Suppressor macrophage treated with lipopolysaccharide for 1 hour (primary cell): Measurements from ENCODE around the gene NTRK2.
"Not testable (repeated sequence)": the region's sequence is repeated elsewhere in the genome, so short reads cannot be mapped to it uniquely, and the experiment has no call there.

Source experiments
- DNase-seq, 3 donors: peaks; one replicate each; pipeline ENCODE4 v3.0.0-alpha.2; 2020 to 2022

NTRK2 gene

DNA sequence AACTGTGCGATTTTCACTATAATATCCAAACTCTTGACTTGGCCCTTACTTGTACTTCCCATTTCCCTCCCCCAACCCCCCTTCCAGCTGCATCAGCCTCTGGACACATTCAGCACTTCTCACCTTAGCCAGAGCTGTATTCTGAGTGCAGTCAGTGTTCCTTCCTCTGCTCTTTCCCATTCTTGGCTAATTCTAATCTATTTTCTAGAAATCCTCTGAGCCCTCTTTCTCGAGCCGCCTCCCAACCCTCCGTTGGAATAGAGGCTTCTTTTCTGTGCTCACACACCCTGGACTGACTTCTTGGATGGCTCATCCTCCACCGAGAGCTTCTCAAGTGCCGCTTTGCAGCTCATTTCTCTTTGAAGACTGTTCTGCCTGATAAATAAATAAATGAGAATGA, 188.8 kb downstream of the NTRK2 start:
- DNase-seq: no peak

DNA sequence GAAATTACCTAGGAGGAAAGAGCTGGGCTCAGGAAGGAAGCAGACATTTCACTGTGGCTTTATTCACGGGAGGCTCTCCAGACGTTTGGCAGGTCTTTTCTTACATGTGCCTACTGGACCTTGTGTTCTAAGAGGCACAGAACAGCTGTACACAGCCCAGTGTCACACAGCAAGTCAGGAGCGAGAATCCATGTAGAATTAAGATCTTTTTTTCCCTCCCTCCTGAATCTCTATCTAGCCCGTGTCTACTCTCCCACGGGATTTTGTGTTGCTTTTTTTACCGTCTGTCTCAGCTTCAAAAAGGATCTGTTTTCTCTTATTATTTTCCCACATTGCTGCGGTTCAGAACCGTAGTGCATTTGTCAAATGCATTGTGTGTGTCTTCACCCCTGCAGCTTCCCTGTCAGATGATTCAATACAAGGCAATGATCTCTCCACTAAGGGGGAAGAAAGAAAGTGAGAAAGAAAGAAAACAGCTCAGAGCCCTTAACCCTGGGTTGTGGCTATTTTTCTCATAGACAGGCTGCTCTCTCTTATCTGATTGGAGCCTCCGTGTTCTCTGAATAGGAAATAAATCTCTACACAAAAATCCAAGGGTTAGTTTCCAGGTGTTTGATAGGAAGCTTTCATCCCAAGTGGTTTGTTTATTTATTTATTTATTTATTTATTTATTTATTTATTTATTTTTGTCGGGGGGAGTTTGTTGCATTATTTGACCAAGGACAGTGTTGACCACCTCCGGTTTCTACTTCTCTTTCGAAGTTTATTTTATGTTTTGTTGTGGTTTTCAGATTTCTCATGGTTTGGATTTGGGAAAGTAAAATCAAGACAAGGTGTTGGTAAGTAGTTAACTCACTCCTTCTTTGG, 191.0 kb downstream of the NTRK2 start:
- DNase-seq: no peak

DNA sequence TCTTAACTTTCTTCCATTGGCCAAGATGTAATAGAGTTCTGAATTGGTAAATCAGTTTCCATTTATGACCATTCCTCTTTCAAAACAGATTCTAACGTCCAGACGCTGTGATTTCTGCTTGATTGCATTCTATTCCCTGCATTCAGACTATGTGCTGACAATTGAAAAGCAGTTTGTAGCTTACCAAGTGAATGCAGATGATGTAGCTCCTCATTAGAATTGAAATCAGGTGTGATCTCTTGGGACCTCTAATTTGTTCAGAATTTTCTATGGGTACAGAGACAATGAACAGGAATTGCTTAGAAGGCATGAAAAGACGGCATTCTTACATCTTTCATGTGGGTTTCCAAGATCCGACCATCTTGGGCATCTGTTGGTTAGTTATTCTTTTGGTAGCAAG, 191.9 kb downstream of the NTRK2 start:
- no peak for DNase-seq

DNA sequence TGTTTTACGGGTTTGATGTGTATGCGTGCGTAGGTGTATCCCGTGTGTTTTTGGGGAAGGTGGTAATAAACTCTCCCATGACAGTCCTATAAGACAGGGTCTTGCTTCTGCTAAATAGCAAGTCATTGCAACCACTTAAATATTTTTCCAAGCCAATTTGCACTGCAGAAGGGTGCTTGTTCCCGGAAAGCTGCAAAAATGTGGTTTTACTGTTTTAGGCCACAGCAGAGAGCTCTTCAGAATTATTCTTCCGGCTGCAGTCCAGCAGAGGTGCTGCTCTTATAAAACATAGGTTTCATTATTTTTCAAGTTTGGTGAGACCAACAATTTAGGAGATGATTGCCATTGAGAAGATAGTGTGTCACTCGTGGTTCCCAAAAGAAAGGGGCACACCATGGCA, 192.8 kb downstream of the NTRK2 start:
- DNase-seq: no peak

DNA sequence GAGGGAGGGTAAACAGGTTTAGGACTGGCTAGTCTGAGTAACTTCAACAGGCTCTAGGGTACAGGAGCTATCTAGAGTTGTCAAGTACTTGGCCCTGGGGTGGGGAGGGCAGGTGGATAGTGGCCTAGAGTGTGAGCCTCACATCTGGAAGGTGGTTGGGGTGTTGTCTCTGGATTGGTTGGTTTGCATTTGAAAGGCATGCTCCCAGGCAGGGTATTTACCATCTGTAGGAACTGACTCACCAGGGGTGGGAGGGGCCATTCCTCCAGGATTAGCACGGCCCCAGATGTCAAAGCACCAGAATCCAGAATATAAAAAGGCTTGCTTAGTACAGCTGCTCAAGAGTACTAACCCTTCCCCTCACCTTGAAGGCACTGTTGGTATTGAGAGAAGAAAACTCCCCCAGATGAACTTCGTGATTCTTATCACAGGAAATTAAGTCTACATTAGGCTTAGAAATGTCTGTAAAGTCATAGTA, 193.3 kb downstream of the NTRK2 start:
- DNase-seq: no peak

DNA sequence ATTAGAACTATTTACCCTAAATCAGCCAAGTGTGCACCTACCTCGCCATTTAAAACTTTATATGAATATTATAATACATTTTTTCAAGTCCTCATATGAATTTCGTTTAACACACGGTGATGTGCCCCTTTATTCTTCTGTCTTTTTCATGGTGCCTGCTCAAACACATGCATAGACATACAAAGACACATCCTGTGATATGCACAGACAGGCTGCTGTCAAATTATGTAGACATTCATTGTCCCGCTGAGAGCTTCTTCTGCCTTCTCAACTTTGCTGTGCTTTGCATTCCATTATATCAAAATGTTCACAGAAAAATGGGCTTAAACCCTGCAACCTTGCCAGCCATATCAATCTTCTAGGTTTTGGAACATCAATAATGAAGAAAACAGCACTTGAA, 193.8 kb downstream of the NTRK2 start:
- DNase-seq: no peak

DNA sequence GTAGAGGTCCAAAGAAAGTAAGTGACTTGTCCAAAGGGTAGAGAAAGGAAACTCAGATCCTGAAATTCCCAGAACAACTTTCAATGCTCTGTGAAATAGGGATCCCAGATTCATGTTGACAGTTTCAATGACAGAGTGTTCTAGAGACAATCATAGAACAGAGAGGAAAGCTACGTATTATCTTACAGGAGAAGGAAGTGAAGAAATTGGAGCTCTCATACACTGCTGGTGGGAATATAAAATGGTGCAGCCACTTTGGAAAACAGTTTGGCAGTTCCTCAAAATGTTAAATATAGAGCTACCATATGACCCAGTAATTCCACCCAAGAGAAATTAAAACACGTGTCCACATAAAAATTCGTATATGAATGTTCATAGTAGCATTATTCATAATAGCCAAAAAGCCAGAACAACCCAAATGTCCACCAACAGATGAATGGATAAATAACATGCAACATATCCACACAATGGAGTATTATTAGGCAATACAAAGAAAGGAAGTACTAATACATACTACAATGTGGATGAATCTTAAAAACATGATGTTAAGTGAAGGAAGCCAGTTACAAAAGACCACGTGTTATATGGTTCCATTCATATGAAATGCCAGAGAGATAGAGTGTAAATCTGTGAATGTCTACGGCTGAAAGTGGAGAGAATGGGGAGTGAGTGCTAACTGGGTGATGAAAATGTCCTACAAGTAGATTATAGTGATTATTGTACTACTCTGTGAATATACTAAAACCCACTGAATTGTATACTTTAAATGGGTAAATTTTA, 197.1 kb downstream of the NTRK2 start:
- no peak for DNase-seq

DNA sequence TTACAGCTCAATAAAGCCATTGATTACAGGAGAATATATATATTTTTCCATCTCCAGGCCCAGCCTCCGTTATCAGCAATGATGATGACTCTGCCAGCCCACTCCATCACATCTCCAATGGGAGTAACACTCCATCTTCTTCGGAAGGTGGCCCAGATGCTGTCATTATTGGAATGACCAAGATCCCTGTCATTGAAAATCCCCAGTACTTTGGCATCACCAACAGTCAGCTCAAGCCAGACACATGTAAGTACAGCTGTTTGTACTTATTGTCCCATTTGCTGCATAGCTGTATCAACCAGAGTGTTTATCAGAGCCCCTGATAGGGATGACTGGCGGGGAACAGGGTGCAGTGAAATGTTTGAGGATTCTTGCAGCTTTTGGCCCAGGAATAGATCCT, 197.7 kb downstream of the NTRK2 start:
- DNase-seq: no peak

DNA sequence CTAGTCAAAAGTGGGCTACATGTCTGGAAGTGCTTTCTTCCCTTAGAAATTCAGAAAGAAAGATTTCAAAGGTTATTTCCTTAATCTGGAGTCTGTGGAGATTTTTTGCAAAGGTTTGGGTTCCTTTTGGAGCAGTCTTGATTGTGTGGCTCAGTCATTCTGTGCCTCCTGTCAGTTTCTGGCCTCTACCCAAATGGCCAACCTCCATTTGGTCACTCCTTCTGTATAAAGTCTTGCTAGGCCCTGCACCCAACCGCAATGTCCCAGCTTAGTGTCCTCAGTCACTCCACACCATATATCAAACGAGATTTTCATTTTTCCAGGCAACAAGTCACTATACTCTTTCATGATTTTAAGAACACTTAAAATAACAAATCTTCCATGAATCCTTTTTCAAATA, 199.6 kb downstream of the NTRK2 start:
- no peak for DNase-seq

DNA sequence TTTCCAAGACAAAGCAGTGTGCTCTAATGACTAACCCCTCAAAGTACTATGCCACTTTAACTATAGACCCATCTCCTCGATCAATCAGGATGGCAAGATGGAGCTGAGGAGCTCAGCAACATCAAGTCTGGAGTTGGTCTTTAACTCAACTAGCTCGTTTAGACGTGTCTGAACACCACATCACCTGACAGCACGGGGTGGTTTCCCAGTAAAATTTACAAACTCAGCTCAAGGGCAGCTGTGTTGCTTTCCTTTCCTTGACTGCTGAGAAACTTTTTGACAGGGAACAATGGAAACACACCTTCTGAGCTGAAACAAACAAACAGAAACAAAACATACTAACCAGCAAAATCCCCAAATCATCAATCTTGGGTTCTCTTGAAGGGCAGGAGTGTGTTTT, 202.5 kb downstream of the NTRK2 start:
- DNase-seq: no peak

DNA sequence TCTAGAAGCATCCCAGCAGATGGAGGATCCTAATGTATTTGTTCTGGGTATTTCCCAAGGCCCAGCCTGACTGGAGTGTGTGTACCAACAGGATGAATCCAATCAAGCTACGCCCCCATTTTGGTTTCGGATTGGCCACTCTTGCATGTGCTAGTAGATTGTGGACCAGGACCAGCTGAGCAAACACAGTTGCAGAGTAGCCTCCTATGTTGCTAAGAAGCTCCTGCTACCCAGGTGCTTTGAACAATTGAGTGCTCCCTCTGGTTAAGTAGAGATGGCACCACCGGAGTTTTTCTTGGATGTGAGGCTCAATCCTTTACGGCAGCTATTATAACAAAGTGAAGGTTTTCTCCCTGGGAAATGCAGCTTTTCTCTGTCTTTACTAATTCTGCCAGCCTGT, 204.5 kb downstream of the NTRK2 start:
- DNase-seq: no peak

DNA sequence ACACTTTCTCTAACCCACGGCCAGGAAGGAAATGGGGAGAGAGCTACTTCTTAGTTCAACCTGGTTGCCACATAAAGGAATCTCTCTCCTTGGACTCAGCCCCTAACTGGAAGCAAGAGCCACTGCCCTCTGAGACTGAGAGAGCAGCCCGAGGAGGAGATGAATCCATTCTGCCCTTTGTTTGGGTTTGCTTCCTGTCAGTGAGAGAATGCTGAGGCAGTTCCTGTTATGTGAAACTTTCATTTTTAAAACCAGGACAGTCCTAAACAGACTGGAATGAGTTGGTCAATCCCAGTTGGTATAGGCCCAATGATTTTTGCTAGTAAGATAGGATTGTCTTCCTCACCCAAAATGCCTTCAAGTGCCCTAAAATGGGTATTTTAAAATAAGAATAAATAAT, 205.1 kb downstream of the NTRK2 start:
- peak in 2 of 3 donors; percentile 0 to 1 for DNase-seq

DNA sequence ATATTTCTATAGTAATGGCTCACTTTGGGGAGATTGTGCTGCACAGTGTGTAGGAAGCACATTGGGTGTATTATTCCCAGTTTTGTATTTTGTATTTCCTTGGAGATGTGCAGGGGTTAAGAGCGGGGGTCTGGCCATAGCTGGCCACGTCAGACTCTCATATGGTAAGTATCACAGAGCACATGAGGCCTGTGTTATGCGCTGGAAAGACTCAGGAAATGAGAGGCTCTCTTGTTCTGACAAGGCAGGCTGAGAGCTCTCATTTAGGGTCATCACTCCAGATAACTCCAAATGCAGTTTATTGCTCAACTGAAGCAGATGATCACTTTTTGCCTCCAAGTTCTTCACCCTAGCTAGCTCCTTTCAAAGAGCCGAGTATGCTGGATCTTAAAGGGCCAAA, 205.7 kb downstream of the NTRK2 start:
- no peak for DNase-seq

DNA sequence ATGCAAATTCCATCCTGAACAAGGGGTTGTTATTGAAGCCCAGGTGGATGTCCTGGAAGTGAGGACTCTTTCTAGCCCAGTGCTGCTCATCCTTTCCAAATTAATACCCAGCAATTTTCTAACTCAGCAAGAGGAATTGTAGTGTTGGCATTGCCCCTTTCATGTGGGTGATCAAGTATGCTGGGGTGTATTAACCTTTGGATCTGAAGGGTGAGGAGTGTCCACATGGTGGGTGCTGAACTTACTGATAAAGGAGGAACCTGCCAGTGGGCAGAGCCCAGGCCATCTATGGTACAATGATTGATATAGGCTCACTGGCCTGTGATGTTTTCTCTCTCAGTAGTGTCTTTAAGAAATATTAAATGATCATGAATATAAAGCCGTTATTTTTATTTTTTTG, 210.1 kb downstream of the NTRK2 start:
- DNase-seq: no peak

DNA sequence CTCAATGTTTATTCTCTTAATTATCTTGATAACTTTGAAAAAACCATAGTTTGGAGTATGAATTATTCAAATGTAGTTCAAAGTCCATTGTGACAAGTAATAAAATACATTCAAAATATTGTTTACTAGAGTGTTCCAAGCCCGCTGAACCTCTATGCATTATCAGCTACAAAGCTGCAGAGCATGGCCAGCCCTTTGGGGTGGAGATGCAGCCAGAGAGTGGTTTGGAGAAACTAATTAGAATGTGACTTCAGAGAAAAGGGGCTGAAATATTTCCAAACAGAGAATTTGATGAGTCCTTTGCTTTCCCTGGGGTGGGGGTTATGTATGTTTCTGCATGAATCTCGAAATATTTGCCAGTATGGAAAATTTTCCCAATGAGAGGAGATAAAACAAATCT, 211.3 kb downstream of the NTRK2 start:
- DNase-seq: no peak

DNA sequence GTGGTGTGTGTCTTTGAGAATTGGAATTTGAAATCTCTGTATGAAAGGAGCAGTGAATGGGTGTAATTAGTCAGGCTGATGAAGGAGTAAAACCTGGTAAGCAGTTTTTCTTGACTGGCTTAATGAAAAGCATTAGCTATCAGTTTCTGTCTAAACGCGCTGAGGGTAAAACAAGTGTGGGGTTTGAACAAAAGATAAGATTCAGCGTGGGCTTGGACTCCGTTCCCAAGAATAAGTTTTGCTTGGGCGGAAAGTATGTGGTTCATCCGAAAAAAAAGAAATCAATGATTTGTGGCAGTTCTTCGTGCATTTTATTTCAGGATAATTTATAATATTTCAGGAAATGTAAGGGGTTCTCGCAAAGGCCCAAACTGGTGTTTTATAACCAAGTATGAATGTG, 217.3 kb downstream of the NTRK2 start:
- no peak for DNase-seq

DNA sequence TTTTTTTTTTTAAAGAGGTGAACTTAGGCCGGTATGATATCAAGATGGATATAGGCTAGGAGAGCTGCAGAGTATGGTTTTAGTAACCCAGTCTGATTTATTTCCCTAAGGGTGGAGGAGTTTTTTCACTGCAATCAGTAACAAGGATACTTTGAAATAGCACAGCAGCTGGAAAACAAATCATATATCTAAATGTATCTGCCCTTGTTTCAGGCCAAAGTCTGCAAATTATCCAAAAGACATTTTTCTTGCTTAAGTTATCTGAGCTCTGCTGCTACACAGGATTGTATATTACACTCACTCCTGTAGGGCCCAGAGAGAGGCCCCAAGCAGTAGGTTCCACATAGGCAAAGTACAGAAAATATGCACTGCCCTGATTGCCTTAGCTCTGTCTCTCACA, 222.4 kb downstream of the NTRK2 start:
- DNase-seq: no peak

DNA sequence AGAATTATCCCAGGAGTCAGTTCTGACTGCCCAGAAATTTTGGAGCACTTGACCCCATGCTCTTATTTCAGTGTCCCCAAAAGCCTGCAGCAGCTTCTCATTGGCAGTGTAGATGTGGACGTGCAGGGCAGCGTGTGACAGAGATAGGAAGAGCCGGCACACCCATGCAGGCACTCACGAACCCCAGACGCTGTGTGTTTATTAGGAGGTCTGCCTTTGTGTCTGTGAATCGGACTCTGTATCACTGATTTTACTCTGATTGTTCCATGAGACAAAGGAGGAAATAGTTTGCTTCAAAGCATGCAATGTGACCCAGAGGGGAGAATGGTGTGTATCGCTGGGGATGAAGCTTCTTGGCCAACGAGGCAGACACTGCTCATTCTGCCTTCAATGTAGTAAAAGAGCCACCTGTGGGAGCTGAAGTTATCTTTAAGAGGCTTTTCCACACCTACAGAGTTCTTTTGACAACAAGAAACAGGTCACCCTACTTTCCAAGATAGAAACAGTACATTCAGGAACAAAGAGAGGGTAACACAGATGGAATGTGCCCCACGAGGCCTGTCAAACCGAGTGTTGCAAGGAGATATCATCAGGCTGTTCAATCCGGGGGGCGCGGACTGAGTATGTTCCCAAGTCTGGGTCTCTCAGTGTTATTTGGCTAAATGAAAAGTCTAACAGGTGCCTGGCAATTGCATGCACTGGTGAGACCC, 224.0 kb downstream of the NTRK2 start:
- no peak for DNase-seq

DNA sequence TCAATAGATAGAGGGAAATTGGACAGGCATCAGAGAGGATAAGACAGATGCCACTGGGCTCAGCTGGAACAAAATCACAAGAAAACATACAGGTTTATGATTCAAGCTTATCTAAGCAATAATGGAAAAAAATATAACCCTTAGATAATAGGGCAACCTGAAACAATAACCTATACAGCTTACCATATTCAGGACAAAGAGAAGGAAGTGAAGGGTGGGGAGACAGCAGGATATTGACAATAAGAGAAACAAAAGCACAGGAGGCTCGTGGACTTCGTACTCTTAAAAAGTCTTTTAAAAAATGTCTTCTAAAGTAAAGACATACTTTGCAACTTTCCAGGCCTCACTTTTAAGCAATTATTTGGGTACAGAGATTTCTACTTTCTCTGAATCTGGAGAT, 225.3 kb downstream of the NTRK2 start:
- no peak for DNase-seq

DNA sequence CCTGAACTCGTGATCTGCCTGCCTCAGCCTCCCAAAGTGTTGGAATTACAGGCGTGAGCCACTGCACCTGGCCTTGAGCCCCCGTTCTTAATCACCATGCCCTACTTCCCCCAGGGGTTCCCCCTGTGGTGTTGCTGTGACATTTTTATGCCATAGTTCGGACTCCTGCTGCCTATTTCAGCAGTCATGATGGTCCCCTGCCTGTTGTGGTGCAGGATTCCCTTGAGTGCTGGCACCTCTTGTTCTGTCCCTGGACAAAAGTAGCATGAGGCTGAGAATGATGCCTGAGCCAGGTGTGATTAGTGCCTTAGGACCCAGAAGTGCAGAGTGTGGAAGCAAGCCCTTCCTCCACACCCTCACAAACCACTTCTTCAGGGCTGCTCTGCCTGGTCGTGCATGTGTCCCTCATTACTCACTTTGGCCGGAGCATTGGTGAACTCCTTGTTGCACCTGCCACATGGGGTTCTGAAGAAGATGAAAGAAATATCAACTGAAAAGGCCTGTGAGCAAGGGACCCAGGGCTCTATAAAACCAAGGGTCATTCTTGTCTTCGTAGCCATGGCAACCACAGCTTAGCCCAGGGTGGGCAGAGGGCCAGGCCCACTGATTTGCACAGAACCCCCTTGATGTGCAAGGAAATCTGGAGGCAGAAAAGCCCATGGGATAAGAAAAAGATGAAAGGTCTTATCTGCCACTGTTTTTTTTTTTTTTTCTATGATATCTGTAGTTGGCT, 228.0 kb downstream of the NTRK2 start:
- DNase-seq: no peak

DNA sequence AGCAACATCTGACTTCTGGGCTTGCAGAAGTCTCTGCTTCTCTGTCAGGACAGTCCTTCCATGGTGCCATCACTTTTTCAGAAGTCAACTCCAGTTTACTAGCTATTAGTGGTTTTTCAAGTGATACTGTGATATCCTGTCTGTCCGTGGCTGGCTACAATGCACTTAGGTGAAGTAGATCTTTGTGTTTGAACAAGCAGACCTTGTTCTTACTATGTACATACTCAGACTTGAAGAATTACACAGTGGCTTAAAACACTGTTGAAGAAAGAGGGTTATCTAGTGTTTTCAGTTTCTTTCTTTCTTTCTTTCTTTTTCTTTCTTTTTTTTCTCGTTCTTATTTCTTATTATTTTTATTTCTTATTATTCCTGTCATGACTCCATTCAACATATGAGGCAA, 228.7 kb downstream of the NTRK2 start:
- DNase-seq: no peak

DNA sequence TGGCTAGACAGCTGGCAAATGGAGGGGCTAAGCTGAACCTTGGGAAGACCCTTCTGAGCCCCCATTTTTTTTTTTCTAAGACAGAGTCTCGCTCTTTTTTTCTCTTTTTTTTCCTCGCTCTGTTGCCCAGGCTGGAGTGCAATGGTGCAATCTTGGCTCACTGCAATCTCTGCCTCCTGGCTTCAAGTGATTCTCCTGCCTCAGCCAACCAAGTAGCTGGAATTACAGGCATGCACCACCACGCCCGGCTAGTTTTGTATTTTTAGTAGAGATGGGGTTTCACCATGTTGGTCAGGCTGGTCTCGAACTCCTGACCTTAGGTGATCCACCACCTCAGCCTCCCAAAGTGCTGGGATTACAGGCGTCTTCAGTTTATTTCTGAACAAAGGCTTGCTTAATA, 229.1 kb downstream of the NTRK2 start:
- not testable (repeated sequence) for DNase-seq

DNA sequence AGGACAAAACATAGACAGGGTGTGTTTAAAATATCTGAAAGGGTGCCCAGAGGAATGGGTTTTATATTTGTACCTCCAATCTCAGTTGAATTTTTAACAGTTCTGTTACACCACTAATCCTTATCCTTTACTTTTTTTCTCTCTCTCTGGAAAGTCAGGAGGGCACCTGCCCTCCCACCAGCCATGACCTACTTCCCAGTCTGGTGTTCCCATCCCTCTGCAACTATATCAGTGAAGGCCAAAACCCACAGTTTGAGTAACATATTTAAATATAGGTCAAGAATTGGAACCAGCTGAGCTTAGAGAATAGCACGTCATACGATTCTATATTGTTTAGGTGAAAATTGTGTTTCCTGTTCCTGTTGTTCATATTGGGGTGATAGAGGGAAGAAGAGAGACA, 229.8 kb downstream of the NTRK2 start:
- DNase-seq: no peak
